Astrocyte (in vitro differentiated cells and primary cell): Measurements from ENCODE around the gene PLK1.

ENCODE experiments used
- EZH2 ChIP-seq: IDR thresholded peaks from 2 replicates; pipeline ENCODE4 v1.6.1; 2012; ENCODE audit warnings: mild to moderate bottlenecking, low read length, inconsistent platforms; ENCODE audit not compliant: insufficient read depth
- TF ChIP-seq, protein P1 (sequence below): IDR thresholded peaks from 2 replicates; pipeline ENCODE4 v1.5.1; 2011; ENCODE audit warnings: low read depth, mild to moderate bottlenecking, inconsistent platforms, low read length, moderate library complexity; ENCODE audit not compliant: insufficient read depth

DNA sequence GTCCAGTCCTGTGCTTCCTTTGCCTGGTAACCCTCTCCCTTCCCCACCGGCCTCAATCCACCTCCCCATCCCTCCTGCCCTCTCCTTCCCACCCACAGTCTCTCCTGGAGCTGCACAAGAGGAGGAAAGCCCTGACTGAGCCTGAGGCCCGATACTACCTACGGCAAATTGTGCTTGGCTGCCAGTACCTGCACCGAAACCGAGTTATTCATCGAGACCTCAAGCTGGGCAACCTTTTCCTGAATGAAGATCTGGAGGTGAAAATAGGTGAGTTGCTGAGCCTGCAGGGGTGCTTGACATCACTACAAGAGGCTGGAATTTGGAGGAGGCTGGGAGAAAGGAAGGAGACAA is 1.3 kb downstream of the PLK1 start:
- TF ChIP-seq, protein P1, sequence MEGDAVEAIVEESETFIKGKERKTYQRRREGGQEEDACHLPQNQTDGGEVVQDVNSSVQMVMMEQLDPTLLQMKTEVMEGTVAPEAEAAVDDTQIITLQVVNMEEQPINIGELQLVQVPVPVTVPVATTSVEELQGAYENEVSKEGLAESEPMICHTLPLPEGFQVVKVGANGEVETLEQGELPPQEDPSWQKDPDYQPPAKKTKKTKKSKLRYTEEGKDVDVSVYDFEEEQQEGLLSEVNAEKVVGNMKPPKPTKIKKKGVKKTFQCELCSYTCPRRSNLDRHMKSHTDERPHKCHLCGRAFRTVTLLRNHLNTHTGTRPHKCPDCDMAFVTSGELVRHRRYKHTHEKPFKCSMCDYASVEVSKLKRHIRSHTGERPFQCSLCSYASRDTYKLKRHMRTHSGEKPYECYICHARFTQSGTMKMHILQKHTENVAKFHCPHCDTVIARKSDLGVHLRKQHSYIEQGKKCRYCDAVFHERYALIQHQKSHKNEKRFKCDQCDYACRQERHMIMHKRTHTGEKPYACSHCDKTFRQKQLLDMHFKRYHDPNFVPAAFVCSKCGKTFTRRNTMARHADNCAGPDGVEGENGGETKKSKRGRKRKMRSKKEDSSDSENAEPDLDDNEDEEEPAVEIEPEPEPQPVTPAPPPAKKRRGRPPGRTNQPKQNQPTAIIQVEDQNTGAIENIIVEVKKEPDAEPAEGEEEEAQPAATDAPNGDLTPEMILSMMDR, result no peak
- no peak for TF ChIP-seq EZH2
